HG02623 (cell line): ENCODE measurements around the gene PIGC.

Experiments
- ATAC-seq: cut with Tn5 transposase; IDR thresholded peaks from one replicate; pipeline ENCODE4 v1.9.1; 2021; ENCODE audit warnings: moderate library complexity; ENCODE audit not compliant: unreplicated experiment

The PIGC gene

DNA sequence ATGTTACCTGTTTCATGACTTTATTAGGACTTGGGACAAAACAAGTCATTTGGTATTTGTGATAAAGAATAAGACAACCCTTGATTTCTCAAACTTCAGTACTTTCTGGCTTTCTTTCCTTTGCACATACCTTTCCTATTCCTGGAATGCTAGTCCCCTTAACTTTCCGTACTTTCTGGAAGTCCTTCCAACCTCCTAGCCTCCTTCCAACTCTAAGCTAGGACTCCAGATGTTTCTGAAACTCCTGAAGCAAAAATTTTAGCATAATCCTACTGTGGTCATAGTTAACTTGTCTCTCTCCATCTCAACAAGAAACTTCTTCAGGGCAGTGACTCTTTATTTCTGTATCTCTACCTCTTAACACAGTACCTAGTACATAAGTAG, 43.2 kb downstream of the PIGC start:
- ATAC-seq, result no peak

- ATAC-seq, result no peak
Measured at GRCh38 chr1:172399756-172400721, 43.8 kb downstream of the PIGC start.

- no peak for ATAC-seq
Measured at GRCh38 chr1:172398970-172399755, 44.7 kb downstream of the PIGC start.

- no peak for ATAC-seq
Measured at GRCh38 chr1:172398193-172398592, 45.7 kb downstream of the PIGC start.

DNA sequence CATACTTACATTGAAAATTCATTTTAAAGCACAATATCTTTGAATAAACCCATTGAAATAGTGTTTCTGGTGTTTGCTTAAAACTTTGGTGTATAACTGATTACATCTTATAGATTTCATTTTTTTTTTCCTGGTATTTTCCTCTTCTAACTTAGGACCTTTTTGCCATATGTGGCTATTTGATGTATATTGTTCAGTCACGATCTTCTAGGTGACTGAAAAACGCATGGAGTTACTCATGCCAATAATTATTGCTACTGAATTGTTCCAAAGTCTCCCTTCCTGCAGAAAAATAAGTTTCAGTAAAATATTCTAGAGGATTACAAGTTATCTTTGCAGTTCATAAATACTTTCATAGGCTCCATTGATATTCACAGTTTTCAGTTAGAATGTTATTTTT, 46.2 kb downstream of the PIGC start:
- ATAC-seq, result no peak

GRCh38 chr1:172397221-172397620, 46.6 kb downstream of the PIGC start:
- no peak for ATAC-seq

GRCh38 chr1:172395576-172395975, 48.3 kb downstream of the PIGC start:
- no peak for ATAC-seq

GRCh38 chr1:172394811-172395210, 49.1 kb downstream of the PIGC start:
- ATAC-seq, result no peak

- peak; percentile 69 for ATAC-seq
Measured at GRCh38 chr1:172394141-172394751, 49.6 kb downstream of the PIGC start.

DNA sequence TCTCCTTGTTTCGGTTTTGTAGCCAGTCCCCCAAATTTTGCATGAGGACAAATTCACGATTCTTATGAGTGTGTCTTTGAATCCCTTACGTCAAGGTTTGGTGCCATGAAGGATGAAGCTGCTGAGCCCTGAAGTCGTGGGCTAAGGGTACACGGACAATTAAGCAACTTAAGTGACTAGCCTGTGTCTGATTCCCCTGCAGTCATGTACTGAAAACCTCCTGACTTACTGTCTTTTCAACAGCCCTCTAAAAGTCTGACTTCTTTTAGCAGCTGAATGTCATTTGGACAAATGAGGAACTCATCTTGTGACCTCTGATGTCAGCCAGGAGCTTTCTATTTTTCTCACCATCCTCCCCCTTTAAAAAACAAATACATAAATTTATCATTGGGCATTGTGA, 50.5 kb downstream of the PIGC start:
- ATAC-seq, result no peak

GRCh38 chr1:172391976-172392375, 51.9 kb downstream of the PIGC start:
- ATAC-seq, result no peak
